GM19099 (cell line): ENCODE measurements around the gene TMCC1.

Experiments
- POLR2A ChIP-seq: IDR thresholded peaks from 3 replicates; pipeline ENCODE4 v1.6.1; 2011; ENCODE audit warnings: low read depth; ENCODE audit not compliant: insufficient read length; ENCODE audit errors: extremely low read depth

TMCC1 gene

DNA sequence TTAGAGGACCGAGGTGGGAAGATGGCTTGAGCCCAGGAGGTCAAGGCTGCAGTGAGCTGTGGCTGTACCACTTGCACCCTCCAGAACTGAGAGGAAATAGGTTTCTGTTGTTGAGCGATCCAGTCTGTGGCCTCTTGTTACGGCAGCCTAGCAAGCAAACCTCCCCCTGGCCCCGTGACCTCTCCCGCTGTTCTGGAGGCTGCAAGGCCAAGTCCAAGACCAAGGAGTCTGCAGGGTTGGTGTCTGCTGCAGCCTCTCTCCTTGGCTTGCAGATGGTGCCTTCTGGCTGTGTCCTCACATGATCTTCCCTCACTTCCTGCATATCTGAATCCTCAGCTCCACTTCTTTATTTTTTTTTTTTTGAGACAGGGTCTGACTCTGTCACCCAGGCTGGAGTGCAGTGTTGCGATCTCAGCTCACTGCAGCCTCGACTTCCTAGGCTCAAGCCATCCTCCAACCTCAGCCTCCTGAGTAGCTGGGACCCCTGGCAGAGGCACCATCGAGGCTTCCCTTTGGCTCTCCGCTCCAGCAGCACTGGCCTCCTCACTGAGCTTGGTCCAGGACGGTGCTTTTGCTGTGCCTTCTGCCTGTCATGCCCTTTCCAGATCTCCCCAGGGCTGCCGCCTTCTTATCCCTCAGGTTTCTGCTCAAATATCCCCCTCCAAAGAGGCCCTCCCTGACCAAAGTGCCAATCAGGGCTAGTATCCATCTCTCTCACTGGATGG is 269.0 kb downstream of the TMCC1 start:
- TF ChIP-seq POLR2A = no peak

GRCh38 chr3:129623447-129624118 is 269.9 kb downstream of the TMCC1 start:
- no peak for TF ChIP-seq POLR2A

DNA sequence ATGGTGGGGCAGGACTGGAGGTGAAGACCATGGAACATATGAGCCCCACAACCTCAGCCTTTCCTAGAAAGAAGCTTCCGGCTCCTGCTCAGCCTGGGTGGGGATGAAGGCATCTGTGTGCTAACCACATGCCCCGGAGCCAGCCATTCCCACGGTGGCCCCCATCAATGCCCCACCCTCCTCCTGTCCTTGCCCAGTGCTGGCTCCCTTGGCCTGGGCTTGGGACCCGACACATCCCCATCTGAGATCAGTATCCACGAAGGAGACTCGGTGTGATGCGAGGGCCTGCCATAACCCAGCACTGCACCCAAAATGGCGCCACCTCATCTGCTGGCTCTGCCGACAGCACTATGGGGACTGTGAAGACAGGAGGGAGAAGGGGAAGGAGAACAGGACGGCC is 270.6 kb downstream of the TMCC1 start:
- TF ChIP-seq POLR2A = no peak

GRCh38 chr3:129622226-129622874 is 271.2 kb downstream of the TMCC1 start:
- no peak for TF ChIP-seq POLR2A

DNA sequence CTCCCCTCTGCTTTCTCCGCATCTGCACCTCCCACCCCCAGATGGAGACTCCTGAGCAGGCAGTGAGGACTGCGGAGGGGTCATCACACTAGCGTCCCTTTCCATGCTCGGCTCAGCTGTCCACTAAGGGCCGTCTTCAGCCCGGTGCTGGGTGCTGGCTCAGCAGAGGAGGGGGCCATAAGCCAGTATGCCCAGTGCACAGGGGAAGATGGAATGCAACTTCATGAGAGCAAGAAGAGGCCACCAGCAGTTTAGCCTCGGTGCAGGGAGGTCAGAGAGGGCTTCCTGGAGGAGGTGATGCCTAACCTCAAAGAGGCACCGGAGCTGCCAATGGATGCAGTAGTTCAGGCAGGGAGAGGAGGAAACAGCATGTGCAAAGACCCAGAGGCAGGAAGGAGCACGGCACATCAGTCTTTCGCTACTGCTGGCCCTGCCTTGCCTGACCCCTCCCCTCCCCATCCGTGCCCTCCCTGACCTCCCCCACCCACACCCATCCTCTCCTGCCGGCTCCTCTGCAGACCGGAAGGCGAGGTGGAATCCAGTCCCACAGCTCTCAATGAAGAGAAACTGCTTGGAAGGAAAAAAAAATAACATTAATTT is 271.8 kb downstream of the TMCC1 start:
- TF ChIP-seq POLR2A = no peak

DNA sequence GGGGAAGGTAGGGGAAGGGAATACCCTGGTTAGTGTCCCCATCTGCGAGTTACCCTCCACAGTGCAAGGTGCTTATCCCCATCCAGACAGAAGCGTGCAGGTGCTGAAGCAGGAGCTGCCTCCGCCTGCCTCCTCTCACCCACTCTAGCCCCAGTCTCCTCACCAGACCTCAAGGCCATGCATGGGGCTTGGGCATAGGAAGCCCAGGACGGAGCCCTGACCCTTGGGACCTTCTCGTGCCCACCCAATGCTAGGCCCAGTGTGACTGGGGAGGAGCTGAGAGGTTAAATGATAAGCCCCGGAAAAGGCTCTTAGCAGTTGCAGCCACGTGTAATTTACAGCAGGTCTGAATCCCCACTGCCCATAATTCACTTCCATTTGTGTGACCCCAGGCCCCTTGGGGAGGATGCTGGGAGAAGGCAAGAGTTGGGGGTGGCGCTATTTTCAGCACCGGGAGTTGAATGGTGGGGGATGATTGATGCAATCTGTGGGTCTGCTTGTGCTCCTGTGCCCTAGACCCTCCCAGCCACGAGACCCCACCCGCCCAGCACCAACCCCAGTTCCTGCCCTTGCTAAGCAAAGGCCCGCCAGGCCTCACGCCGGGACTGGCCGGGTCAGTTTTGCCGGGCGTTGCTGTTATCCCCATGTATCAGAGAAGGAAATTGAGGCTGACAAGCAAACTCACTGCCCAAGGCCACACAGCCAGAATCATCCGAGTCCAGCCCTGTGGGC is 272.5 kb downstream of the TMCC1 start:
- no peak for TF ChIP-seq POLR2A

GRCh38 chr3:129619726-129620162 is 273.8 kb downstream of the TMCC1 start:
- no peak for TF ChIP-seq POLR2A

- TF ChIP-seq POLR2A = no peak
These were observed 274.4 kb downstream of the TMCC1 start for GRCh38 chr3:129618901-129619671.

- TF ChIP-seq POLR2A = no peak
These were observed 275.2 kb downstream of the TMCC1 start for GRCh38 chr3:129618186-129618820.

DNA sequence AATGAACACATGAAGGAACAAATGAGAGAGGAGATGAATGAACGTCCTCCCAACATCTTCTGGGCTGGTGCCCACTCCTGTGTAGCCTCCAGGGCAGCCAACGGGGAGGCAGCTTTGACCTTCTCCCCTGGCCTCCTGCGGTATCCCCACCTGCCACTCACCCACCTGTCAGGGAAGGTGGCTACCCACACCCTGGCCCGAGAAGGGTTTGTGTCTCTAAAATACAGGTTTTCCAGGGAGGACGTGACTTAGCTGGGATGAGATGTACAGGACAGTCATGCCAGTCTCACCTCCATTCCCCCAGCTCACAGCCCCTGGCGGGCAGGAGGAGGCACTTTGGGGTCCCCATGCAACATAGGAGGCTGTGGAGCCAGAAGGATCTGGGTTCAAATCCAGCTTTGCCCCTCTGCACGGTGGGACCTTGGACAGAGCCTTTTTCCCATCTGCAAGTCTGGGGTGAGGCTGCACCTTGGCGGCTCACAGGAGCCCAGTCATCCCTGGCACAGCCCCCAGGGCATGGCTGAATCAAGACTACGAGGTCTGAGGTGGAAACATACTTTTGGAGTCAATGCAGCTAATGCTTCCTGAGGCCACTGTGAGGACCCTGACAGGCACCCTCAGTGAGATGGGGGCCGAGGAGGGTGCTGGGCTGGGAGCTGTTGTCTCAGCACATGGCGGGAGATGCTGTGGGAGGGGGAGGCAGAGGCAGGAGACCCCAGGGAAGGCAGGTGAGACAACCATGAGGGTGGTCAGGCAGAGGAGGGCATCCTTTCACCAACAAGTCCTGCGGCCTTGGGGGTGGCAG is 275.9 kb downstream of the TMCC1 start:
- TF ChIP-seq POLR2A = no peak

- no peak for TF ChIP-seq POLR2A
These were observed 276.8 kb downstream of the TMCC1 start for GRCh38 chr3:129616713-129617112.

- no peak for TF ChIP-seq POLR2A
These were observed 277.2 kb downstream of the TMCC1 start for GRCh38 chr3:129616291-129616690.

DNA sequence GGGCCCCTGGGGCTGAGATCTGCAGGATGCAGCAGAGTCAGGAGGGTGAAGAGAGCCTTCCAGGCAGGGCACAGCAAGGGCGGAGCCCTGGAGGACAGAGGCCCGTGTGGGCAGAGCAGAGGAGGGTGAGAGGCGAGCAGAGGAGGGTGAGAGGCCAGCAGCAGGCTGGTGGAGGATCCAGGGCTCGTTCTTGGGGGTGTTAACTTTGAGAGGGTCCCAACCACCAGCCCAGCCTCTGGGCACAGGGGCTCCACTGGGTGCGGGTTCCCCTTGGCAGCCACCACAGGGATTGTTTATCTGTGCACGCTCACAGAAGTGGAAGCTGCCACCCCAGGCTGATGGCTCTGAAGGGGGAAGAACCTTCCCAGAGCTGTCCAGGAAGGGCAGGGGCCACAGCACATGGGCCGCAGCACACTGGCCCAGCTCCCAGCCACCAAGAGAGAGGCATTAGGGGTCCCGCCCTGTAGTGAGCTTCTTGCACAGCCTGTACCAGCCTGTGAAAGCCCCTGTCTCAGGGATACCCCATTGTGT is 277.7 kb downstream of the TMCC1 start:
- TF ChIP-seq POLR2A = no peak
